Activated T-cell treated with anti-CD3 and anti-CD28 coated beads for 4 hours (primary cell): Measurements from ENCODE around the gene SBF2.

Experiments
- DNase-seq: peaks from one replicate; pipeline ENCODE4 v3.0.0-alpha.2; 2020

The SBF2 gene

DNA sequence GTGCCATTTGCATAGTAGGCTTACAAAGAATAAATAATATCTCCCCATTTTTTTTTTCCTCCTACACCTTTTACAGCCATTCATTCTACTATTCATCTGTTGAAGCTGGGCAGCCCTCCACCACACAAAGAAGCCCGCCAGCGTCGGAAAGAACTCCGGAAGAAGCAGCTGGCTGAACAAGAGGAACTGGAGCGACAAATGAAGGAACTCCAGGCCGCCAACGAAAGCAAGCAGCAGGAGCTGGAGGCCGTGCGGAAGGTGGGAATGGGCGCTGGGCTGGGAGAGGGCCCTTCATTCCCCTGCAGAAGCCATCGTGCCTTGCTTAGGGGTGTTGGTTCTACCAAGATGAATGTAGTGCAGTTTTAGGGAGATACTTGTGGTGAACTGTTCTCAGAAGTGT lies 561.6 kb downstream of the SBF2 start:
- DNase-seq: no peak

DNA sequence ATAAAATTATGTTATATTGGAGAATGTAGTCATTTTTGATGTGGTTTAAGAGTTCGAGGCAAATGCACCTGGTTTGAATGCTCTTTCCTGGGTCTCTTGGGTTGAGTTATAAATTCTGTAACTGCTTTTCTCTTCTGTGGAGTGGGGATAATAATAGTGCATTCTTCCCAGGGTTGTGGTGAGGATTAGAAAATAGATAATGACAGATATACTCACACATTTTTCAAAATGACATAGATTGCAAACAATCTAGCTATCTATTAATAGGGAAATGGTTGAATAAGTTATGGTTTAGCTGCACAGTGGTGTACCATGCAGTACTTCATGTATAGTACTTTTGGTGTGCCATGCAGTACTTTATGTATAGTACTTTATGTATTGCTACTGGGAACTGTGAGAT lies 562.8 kb downstream of the SBF2 start:
- no peak for DNase-seq
